ENCODE measurements around the gene ZFAND3.

DNA sequence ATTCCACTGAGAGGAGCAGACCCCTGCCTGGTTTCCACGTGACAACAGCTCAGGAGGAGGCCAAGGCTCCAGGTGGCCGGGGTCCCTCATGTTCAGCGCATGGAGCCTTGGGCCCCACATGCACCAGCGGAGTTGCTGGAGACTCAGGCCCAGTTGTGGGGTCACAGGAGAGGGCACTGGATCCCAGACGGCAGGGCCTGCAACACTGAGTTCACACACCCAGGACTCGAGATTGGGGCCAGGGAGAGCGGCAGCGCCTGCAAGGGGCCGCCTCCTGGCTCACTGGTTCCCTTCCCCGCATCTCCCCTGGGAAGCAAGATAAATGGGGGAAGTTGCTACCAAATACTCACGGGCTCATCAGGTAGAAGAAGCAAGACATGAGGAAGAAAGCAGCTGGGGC is 348.1 kb downstream of the ZFAND3 start:
- TF ChIP-seq POLR2A (IDR thresholded peaks at IDR 0.05) = no peak
- TF ChIP-seq, protein P1, sequence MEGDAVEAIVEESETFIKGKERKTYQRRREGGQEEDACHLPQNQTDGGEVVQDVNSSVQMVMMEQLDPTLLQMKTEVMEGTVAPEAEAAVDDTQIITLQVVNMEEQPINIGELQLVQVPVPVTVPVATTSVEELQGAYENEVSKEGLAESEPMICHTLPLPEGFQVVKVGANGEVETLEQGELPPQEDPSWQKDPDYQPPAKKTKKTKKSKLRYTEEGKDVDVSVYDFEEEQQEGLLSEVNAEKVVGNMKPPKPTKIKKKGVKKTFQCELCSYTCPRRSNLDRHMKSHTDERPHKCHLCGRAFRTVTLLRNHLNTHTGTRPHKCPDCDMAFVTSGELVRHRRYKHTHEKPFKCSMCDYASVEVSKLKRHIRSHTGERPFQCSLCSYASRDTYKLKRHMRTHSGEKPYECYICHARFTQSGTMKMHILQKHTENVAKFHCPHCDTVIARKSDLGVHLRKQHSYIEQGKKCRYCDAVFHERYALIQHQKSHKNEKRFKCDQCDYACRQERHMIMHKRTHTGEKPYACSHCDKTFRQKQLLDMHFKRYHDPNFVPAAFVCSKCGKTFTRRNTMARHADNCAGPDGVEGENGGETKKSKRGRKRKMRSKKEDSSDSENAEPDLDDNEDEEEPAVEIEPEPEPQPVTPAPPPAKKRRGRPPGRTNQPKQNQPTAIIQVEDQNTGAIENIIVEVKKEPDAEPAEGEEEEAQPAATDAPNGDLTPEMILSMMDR (IDR thresholded peaks at IDR 0.05) = no peak
